CD4-positive, alpha-beta T cell treated with Interleukin-17A for 1 hour (primary cell): Measurements from ENCODE around the gene OTOP2.

Source experiments
- DNase-seq: peaks from one replicate; pipeline ENCODE4 v3.0.0-alpha.2; 2020

The OTOP2 gene

GRCh38 chr17:74928786-74929185 lies 4.7 kb downstream of the OTOP2 start:
- no peak for DNase-seq

DNA sequence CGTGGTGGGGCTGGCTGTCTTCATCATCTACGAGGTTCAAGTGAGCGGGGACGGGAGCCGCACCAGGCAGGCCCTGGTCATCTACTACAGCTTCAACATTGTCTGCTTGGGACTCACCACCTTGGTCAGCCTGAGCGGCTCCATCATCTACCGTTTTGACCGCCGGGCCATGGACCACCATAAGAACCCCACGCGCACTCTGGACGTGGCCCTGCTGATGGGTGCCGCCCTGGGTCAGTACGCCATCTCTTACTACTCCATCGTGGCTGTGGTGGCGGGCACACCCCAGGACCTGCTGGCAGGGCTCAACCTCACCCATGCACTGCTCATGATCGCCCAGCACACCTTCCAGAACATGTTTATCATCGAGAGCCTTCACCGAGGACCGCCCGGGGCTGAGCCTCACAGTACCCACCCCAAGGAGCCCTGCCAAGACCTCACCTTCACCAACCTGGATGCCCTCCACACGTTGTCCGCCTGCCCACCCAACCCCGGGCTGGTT lies 6.5 kb downstream of the OTOP2 start:
- no peak for DNase-seq

DNA sequence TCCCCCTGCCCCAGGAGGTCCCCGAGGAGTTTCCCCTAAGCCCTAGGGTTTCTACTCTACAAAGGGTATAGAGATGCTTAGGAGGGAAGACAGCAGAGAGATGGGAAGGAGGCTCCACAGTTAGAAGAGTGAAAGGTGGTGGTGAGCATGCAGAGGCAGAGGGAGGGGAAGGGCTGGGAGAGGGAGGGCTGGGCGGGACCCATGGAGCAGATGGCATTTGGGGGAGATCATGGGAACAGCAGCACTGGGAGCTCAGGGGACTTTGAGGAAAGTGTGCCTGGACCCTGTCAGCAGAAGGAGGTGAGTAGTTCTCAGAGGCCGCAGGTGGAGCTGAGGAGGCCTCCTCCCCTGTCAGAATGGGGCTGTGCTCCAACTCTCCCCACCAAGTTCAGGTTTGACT lies 11.0 kb downstream of the OTOP2 start:
- no peak for DNase-seq

DNA sequence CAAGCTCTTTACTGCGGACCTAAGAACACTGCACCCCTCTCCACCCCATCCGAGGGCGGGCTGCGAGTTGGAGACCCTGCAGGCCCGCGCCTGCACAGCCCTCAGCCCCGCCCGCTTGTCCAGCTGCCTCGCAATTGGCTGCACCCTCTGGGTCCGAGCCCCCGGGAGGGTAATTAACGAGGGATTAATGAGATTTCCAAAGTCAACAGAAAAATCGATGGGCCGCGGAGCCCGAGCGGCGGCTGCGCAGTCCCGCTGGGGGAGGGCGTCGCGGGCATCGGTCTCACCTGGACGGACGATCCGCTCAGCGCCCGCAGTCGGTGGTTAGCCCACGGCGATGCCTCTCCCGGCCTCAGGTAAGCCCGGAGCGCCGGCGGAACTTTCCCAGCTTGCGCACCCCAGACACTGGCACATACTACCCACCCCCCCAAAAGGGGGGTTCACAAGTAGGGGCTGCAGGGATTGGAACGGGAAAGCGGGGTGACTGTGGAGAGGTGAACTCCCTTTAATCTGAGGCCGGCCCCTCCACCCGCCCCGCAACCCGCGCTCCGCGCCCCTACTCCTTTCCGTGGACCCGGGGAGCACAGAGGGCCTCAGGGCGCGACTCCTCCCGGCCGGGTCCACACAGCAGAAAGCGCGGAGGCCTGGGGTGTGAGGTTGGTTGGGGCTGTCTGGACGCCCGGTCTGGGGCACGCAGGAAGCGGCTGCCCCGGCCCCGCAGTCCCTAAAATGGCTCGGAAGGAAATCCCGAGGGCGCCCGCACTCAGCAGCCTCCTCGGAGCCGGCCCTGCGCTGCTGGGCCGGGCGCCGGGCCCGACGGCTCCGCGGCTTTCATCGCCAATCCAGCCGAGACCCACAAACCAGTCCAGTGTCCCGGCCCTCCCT lies 11.8 kb downstream of the OTOP2 start, which contains the start of gene OTOP3:
Gene OTOP3, plus strand, starts transcription at position 314 of the 885 bp plus-strand sequence. Its CDS starts 24 bp downstream, at position 338.
- DNase-seq, result no peak

- DNase-seq, result no peak
Measured at GRCh38 chr17:74936470-74936799, 12.4 kb downstream of the OTOP2 start.

- no peak for DNase-seq
Measured at GRCh38 chr17:74937064-74938051, 13.3 kb downstream of the OTOP2 start.

GRCh38 chr17:74938194-74938950 lies 14.3 kb downstream of the OTOP2 start:
- DNase-seq, result no peak

- DNase-seq, result no peak
Measured at GRCh38 chr17:74939534-74939933, 15.5 kb downstream of the OTOP2 start.

- no peak for DNase-seq
Measured at GRCh38 chr17:74941128-74941725, 17.2 kb downstream of the OTOP2 start.

- no peak for DNase-seq
Measured at GRCh38 chr17:74943808-74944522, 19.9 kb downstream of the OTOP2 start.

GRCh38 chr17:74945543-74945942 lies 21.5 kb downstream of the OTOP2 start:
- DNase-seq, result no peak

DNA sequence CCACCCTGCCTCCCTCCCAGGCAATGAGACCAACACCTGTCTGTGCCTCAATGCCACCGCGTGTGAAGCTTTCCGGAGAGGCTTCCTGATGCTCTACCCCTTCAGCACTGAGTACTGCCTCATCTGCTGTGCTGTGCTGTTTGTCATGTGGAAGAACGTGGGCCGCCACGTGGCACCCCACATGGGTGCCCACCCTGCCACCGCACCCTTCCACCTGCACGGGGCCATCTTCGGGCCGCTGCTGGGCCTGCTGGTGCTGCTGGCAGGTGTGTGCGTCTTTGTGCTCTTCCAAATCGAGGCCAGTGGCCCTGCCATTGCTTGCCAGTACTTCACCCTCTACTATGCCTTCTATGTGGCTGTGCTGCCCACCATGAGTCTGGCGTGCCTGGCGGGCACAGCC lies 22.6 kb downstream of the OTOP2 start:
- no peak for DNase-seq

- DNase-seq, result no peak
Measured at GRCh38 chr17:74947041-74947754, 23.1 kb downstream of the OTOP2 start.

- no peak for DNase-seq
Measured at GRCh38 chr17:74949455-74950115, 25.5 kb downstream of the OTOP2 start.

DNA sequence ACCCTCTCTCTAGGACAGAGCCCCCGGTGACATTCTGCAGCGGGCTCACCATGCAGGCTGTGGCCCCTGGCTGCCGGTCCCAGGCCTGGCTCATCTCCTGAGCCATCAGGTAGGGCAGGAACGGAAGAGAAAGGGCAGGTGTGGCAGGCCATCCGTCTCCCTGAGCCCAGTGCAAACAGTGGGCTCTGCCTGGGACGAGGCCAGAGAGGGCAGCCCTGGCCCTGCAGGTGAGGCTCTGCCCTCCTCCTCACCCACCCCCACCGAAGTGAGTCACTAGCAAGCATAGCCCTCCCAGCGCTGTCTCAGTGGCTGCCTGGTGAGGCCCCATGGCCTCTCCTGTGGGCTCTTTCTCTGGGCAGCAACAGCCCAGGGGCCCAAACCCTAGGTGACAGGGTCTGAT lies 26.1 kb downstream of the OTOP2 start:
- DNase-seq, result no peak

DNA sequence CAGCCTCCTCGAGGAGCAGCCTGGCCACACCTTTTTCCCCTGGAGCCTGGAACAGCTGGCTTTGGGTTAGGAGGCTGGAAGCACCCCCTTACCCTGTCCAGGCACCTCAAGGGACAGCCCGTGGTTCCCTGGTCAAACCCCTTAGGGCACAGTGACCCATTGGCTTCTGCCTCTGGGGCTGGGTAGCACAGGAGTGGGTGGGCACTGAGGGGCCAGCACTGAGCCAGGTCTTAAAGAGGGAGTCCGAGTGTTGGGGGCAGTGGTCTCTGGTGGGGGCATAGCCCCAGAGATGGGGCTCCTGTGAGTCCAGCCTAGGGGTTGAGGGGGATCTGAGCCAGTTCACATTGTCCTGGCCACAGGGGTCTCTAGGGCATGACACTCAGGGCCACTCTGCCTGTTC lies 27.0 kb downstream of the OTOP2 start:
- no peak for DNase-seq

- DNase-seq, result no peak
Measured at GRCh38 chr17:74951680-74952421, 27.8 kb downstream of the OTOP2 start.

DNA sequence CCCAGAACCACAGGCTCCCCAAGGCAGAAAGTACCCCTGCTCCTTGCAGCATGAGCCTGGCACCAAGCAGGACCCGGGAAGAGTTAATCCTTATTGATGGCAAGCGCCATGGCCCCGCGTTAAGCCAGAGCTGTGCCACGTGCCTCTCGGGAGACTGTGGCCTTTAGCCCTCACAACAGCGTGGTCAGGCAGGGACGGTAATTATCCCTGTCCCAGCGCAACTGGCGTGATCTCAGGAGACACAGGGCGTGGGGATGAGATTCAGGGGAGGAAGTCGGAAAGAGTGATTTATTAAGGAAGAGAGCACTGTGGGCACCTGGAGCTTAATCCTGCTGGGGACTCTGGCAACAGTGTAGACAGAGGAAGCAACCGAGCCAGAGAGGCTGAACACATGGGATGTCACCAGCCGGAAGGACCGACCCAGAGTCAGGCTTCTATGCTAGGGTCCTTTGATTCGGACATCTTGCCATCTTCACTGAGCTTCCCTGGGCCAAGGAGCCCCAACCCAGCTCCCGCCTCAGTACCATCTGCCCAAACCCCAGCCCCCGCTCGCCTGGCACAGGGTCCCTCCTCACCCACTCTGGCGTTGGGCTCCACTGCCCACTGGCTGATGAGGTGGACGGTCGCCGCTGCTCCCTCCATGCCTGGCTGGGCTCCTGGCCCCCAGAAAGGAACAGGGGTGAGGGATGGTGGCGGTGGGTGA lies 28.5 kb downstream of the OTOP2 start:
- DNase-seq, result no peak

GRCh38 chr17:74953134-74953687 lies 29.1 kb downstream of the OTOP2 start:
- no peak for DNase-seq
